ENCODE data around the gene IQGAP3.

GRCh38 chr1:156489166-156489934, 83.0 kb downstream of the IQGAP3 start:
- no peak for TF ChIP-seq EZH2phosphoT487 (IDR thresholded peaks at IDR 0.05; ENCODE audit: low read depth, severe bottlenecking, unreplicated experiment)
- no peak for TF ChIP-seq CTCF (IDR thresholded peaks at IDR 0.05; ENCODE audit: poor library complexity)
- TF ChIP-seq EZH2 (IDR thresholded peaks at IDR 0.05; ENCODE audit: borderline replicate concordance): no peak
